ENCODE results near the gene RHBG. TPM values are rescaled to one million over a fixed set of nuclear protein-coding genes. Genes with fewer than 3 reads are reported as not detected.
A peak's percentile ranks its signal among the peaks of the same experiment; 100 is the strongest.

Gene RHBG
- total and polyA plus RNA-seq, 4 experiments from 2014 or later: not detected

DNA sequence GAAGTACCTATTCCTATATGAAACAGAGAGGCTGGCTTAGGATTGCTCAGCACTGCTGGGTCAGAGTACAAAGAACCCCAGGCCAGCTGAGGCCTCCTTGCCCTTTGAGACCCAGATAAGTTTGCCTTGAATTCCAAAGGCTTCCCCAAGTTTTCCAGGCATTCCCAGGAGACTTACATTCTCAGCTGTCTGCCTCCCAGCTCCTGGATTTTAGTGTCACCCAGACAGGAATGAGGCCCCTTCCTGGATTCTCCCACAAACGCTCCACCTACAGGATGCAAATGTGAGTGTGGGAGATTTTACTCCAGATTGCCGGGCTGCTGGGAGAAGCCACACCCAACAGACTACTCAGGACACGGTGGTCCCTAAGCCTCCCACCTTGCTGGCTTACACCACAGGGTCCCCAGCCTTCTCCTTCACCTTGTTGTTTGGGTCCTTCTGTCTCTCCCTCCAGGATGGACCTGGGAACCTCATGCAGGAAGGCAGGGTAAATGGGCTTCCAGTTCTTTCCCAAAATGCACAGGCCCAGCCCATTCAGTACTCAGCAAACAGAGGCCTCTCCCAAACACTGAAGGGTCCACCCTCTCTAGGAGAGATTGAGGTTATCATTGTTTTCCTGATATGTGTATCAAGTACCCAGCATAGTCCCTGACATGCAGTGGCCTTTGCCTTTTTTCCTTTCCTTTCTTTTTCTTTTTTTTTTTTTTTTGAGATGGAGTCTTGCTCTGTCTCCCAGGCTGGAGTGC lies 10.6 kb downstream of the RHBG start:
- Histone ChIP-seq H3K4me3 (ENCODE audit: low read length in 2 of 2) (no peak overlapping the region), H3K27ac (ENCODE audit: low read depth, low read length) (no peak overlapping the region), H3K36me3 (ENCODE audit: insufficient read depth, low read length) (no peaks in the 10 kb centered on the region), H3K9me3 (ENCODE audit: control insufficient read depth in 1 of 2, low read length in 2 of 2) (no peaks in the 10 kb centered on the region), H3K27me3 (ENCODE audit: insufficient read depth, low read length) (no peaks in the 10 kb centered on the region), H3K4me1 (ENCODE audit: insufficient read depth, low read length) (no peaks in the 10 kb centered on the region)
- intact Hi-C loops (cut with micrococcal nuclease): no loop called here
- Mint-ChIP-seq H3K4me3 (no peak overlapping the region), H3K9me3 (no peaks in the 10 kb centered on the region), H3K4me1 (no peaks in the 10 kb centered on the region), H3K27ac (no peak overlapping the region), H3K27me3 (peaks cover 5 to 9% of the 10 kb centered on the region in 2 donors), H3K36me3 (no peaks in the 10 kb centered on the region)
- POLR2A ChIA-PET (ENCODE audit: partially characterized antibody): no interaction called here
- no peak for DNase-seq
- CTCF ChIA-PET (ENCODE audit: partially characterized antibody): interaction anchor here (0.6 to 3.1 kb wide), 4 partner anchors 67 to 355 kb away, joined by 3 to 23 read pairs (median 3); no protein-coding TSS in a partner anchor

DNA sequence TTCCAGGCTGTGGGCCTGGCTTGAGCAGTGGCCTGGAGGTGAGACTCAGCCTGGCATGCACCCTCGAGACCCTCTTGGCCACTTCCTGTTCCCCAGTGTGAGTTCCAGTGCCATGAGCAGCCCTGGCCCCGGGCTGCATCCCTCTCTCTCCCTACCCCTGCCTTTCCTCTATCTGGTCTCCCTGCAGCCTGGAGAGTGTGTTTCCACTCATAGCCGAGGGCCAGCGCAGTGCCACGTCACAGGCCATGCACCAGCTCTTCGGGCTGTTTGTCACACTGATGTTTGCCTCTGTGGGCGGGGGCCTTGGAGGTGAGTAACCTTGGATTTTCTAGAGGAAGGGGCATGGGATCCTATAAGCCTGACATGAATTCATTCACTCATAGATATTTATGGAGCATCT lies 13.6 kb downstream of the RHBG start:
- Mint-ChIP-seq H3K27me3 (peaks cover 5 to 10% of the 10 kb centered on the region in 2 donors), H3K4me3 (no peak overlapping the region), H3K4me1 (peaks cover 4 to 14% (median 7%) of the 10 kb centered on the region in 4 donors), H3K27ac (peak overlapping the region in 1 of 7 donors; percentile 19), H3K36me3 (no peaks in the 10 kb centered on the region), H3K9me3 (no peaks in the 10 kb centered on the region)
- Histone ChIP-seq H3K27ac (ENCODE audit: low read depth, low read length) (no peak overlapping the region), H3K27me3 (ENCODE audit: insufficient read depth, low read length) (no peaks in the 10 kb centered on the region), H3K4me1 (ENCODE audit: insufficient read depth, low read length) (peaks cover 6% of the 10 kb centered on the region), H3K36me3 (ENCODE audit: insufficient read depth, low read length) (no peaks in the 10 kb centered on the region), H3K9me3 (ENCODE audit: control insufficient read depth in 1 of 2, low read length in 2 of 2) (no peaks in the 10 kb centered on the region), H3K4me3 (ENCODE audit: low read length in 2 of 2) (no peak overlapping the region)
- CTCF ChIA-PET (ENCODE audit: partially characterized antibody): interaction anchor here (1.0 to 7.8 kb wide), 2 partner anchors 65 to 225 kb away, joined by 3 to 303 read pairs; no protein-coding TSS in a partner anchor
- POLR2A ChIA-PET (ENCODE audit: partially characterized antibody): no interaction called here
- intact Hi-C loops (cut with micrococcal nuclease): no loop called here
- no peak for DNase-seq

DNA sequence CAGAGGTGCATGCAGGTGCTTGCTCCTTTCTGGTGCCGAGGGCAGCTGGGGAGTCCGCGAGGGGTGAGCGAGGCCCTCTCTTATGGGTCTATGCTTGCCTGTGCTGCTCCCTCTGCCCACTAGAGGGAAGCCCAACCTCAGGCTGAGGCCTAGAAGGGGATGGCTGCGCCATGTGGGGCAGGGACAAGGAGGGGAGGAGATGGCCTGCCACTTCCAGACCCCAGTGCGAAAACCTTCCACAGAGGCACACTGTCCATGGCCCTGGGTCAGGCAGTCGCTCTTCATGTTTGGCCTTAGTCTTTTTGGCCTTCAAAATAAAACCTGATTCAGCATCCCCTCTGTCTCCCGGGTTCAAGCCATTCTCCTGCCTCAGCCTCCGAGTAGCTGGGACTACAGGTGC lies 14.0 kb downstream of the RHBG start:
- Histone ChIP-seq H3K27me3 (ENCODE audit: insufficient read depth, low read length) (no peaks in the 10 kb centered on the region), H3K4me1 (ENCODE audit: insufficient read depth, low read length) (peaks cover 6% of the 10 kb centered on the region), H3K27ac (ENCODE audit: low read depth, low read length) (no peak overlapping the region), H3K9me3 (ENCODE audit: control insufficient read depth in 1 of 2, low read length in 2 of 2) (no peaks in the 10 kb centered on the region), H3K4me3 (ENCODE audit: low read length in 2 of 2) (no peak overlapping the region), H3K36me3 (ENCODE audit: insufficient read depth, low read length) (no peaks in the 10 kb centered on the region)
- Mint-ChIP-seq H3K9me3 (no peaks in the 10 kb centered on the region), H3K36me3 (no peaks in the 10 kb centered on the region), H3K4me3 (no peak overlapping the region), H3K27ac (no peak overlapping the region), H3K27me3 (peaks cover 7 to 12% of the 10 kb centered on the region in 2 donors), H3K4me1 (peaks cover 4 to 14% (median 7%) of the 10 kb centered on the region in 4 donors)
- DNase-seq: peak; percentile 37 to 58 (median 44)
- ChIA-PET CTCF (ENCODE audit: partially characterized antibody) (interaction anchor here (1.0 to 7.8 kb wide), 2 partner anchors 65 to 225 kb away, joined by 3 to 303 read pairs; no protein-coding TSS in a partner anchor), POLR2A (ENCODE audit: partially characterized antibody) (no interaction called here)
- intact Hi-C loops (cut with micrococcal nuclease): no loop called here

DNA sequence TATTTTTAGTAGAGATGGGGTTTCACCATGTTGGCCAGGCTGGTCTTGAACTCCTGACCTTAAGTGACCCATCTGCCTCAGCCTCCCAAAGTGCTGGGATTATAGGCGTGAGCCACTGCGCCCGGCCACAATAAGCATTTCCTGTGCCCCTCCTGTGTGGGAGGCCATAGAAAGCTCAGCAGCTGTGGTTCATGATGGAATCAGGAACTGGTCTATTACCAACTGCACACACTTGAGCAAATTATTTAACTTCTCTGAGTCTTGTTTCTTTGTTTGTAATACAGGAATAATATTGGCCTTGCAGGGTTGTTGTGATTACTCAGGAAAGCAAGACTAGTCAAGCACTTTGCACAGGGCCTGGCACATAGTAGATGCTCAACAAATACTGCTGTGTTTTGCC lies 15.0 kb downstream of the RHBG start:
- Histone ChIP-seq H3K9me3 (ENCODE audit: control insufficient read depth in 1 of 2, low read length in 2 of 2) (no peaks in the 10 kb centered on the region), H3K4me1 (ENCODE audit: insufficient read depth, low read length) (peaks cover 6% of the 10 kb centered on the region), H3K36me3 (ENCODE audit: insufficient read depth, low read length) (no peaks in the 10 kb centered on the region), H3K27me3 (ENCODE audit: insufficient read depth, low read length) (no peaks in the 10 kb centered on the region), H3K27ac (ENCODE audit: low read depth, low read length) (no peak overlapping the region), H3K4me3 (ENCODE audit: low read length in 2 of 2) (no peak overlapping the region)
- H3K27ac Mint-ChIP-seq: no peak overlapping the region
- DNase-seq: no peak
- no peaks in the 10 kb centered on the region for H3K36me3 Mint-ChIP-seq
- intact Hi-C loops (cut with micrococcal nuclease): no loop called here
- ChIA-PET POLR2A (ENCODE audit: partially characterized antibody) (no interaction called here), CTCF (ENCODE audit: partially characterized antibody) (interaction anchor here (1.7 to 7.8 kb wide), 6 partner anchors 8 to 224 kb away, joined by 4 to 303 read pairs (median 34); partner anchors contain the start of gene RHBG)
- no peaks in the 10 kb centered on the region for H3K9me3 Mint-ChIP-seq
- H3K27me3 Mint-ChIP-seq: peaks cover 11 to 18% of the 10 kb centered on the region in 2 donors
- H3K4me1 Mint-ChIP-seq: peaks cover 4 to 14% (median 7%) of the 10 kb centered on the region in 4 donors
- H3K4me3 Mint-ChIP-seq: no peak overlapping the region

DNA sequence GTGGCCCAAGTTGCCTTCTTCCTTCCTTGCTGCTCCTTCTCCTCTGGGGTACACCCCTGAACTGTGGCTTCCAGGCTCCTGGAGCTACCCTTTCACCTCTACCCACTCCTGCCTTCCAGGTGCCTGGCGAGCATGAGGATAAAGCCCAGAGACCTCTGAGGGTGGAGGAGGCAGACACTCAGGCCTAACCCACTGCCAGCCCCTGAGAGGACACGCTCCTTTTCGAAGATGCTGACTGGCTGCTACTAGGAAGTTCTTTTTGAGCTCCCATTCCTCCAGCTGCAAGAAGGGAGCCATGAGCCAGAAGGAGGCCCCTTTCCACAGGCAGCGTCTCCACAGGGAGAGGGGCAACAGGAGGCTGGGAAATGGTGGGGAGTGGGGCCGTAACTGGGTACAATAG lies 15.6 kb downstream of the RHBG start:
- CTCF ChIA-PET (ENCODE audit: partially characterized antibody): interaction anchor here (0.6 to 7.8 kb wide), 12 partner anchors 9 to 432 kb away, joined by 3 to 303 read pairs (median 21); partner anchors contain the start of genes RHBG and SH2D2A
- Histone ChIP-seq H3K9me3 (ENCODE audit: control insufficient read depth in 1 of 2, low read length in 2 of 2) (no peaks in the 10 kb centered on the region), H3K27me3 (ENCODE audit: insufficient read depth, low read length) (peaks cover 5% of the 10 kb centered on the region), H3K36me3 (ENCODE audit: insufficient read depth, low read length) (no peaks in the 10 kb centered on the region), H3K27ac (ENCODE audit: low read depth, low read length) (no peak overlapping the region), H3K4me3 (ENCODE audit: low read length in 2 of 2) (no peak overlapping the region), H3K4me1 (ENCODE audit: insufficient read depth, low read length) (peaks cover 6% of the 10 kb centered on the region)
- Mint-ChIP-seq H3K27ac (no peak overlapping the region), H3K36me3 (no peaks in the 10 kb centered on the region), H3K4me3 (no peak overlapping the region), H3K4me1 (peaks cover 4 to 14% (median 7%) of the 10 kb centered on the region in 4 donors), H3K27me3 (peaks cover 17 to 24% of the 10 kb centered on the region in 2 donors), H3K9me3 (no peaks in the 10 kb centered on the region)
- no peak for DNase-seq
- POLR2A ChIA-PET (ENCODE audit: partially characterized antibody): interaction anchor here (2.3 kb wide), 1 partner anchor 61 kb away, joined by 37 read pairs; no protein-coding TSS in a partner anchor
- intact Hi-C loops (cut with micrococcal nuclease): loop anchor here (1.0 kb wide), 1 partner anchor 62 kb away; no protein-coding TSS in a partner anchor

DNA sequence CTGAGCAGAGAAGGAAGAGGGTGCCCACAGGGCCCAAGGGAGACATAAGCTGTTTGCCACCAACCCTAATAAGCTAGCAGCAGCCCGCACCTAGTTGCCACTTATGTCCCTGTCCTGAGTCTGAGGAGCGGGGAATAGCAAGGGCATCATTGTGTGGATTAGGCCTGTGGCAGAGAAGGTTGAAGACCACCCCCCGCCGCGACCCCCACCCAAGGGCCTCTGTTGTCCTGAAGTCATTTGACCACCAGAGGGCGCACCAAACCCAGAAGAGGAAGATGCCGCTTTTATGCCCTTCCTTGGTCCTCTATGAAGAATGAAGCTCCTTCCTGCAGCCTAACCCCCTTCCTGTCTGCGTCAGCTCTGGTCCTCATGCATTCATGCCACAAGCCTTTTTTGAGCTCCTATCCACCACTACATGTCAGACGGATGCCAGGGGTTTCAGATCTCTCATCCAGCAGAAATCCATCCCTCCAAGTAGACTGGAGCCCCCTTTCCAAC lies 16.6 kb downstream of the RHBG start:
- Mint-ChIP-seq H3K36me3 (no peaks in the 10 kb centered on the region), H3K27me3 (peaks cover 20 to 28% of the 10 kb centered on the region in 2 donors), H3K9me3 (no peaks in the 10 kb centered on the region), H3K27ac (peak overlapping the region in 4 of 7 donors; percentile 15 to 75 (median 44)), H3K4me1 (peaks cover 4 to 14% (median 7%) of the 10 kb centered on the region in 4 donors), H3K4me3 (peak overlapping the region in 3 of 8 donors; percentile 2 to 57 (median 18))
- no peak overlapping the region for H3K27ac ChIP-seq (ENCODE audit: low read depth, low read length)
- H3K27me3 ChIP-seq (ENCODE audit: insufficient read depth, low read length): peaks cover 7% of the 10 kb centered on the region
- no peaks in the 10 kb centered on the region for H3K36me3 ChIP-seq (ENCODE audit: insufficient read depth, low read length)
- POLR2A ChIA-PET (ENCODE audit: partially characterized antibody): interaction anchor here (0.6 to 2.3 kb wide), 8 partner anchors 34 to 232 kb away, joined by 3 to 37 read pairs (median 5); no protein-coding TSS in a partner anchor
- CTCF ChIA-PET (ENCODE audit: partially characterized antibody): interaction anchor here (0.6 to 7.8 kb wide), 67 partner anchors 9 to 447 kb away, joined by 3 to 303 read pairs (median 6); partner anchors contain the start of genes NAXE, RHBG and TMEM79
- no peaks in the 10 kb centered on the region for H3K9me3 ChIP-seq (ENCODE audit: control insufficient read depth in 1 of 2, low read length in 2 of 2)
- H3K4me3 ChIP-seq (ENCODE audit: low read length in 2 of 2): no peak overlapping the region
- peak; percentile 75 to 83 (median 77) for DNase-seq
- H3K4me1 ChIP-seq (ENCODE audit: insufficient read depth, low read length): peaks cover 6% of the 10 kb centered on the region
- intact Hi-C loops (cut with micrococcal nuclease): loop anchor here (1.0 kb wide), 1 partner anchor 61 kb away; no protein-coding TSS in a partner anchor
